Memory B cell (primary cell): ENCODE results near the gene CCDC107.
A peak's percentile ranks its signal among the peaks of the same experiment; 100 is the strongest.

ENCODE experiments used
- ATAC-seq: fragments of 150-1000 bp; cut with Tn5 transposase; 2 replicates; pipeline ENCODE4 v1.10.0; 2021; ENCODE audit warnings: low read depth, mild to moderate bottlenecking, moderate library complexity
- DNase-seq, 2 donors: peaks; one replicate each; pipeline ENCODE4 v3.0.0; 2022; ENCODE audit warnings: low spot score in 2 of 2
- H3K27ac Mint-ChIP-seq: one replicate; pipeline ENCODE4 v1.8.0; 2022; ENCODE audit warnings: mild to moderate bottlenecking, moderate library complexity, mixed read lengths
- H3K27me3 Mint-ChIP-seq: one replicate; pipeline ENCODE4 v1.8.0; 2022; ENCODE audit warnings: mixed read lengths
- H3K36me3 Mint-ChIP-seq: one replicate; pipeline ENCODE4 v1.8.0; 2022; ENCODE audit warnings: mild to moderate bottlenecking, mixed read lengths
- H3K4me1 Mint-ChIP-seq: one replicate; pipeline ENCODE4 v1.8.0; 2022; ENCODE audit warnings: mixed read lengths
- H3K4me3 Mint-ChIP-seq: one replicate; pipeline ENCODE4 v1.8.0; 2022; ENCODE audit warnings: mild to moderate bottlenecking, moderate library complexity, mixed read lengths
- H3K9me3 Mint-ChIP-seq: one replicate; pipeline ENCODE4 v1.8.0; 2022; ENCODE audit warnings: mixed read lengths

The CCDC107 gene

GRCh38 chr9:35687972-35688557 is 30.0 kb downstream of the CCDC107 start:
- DNase-seq = no peak

DNA sequence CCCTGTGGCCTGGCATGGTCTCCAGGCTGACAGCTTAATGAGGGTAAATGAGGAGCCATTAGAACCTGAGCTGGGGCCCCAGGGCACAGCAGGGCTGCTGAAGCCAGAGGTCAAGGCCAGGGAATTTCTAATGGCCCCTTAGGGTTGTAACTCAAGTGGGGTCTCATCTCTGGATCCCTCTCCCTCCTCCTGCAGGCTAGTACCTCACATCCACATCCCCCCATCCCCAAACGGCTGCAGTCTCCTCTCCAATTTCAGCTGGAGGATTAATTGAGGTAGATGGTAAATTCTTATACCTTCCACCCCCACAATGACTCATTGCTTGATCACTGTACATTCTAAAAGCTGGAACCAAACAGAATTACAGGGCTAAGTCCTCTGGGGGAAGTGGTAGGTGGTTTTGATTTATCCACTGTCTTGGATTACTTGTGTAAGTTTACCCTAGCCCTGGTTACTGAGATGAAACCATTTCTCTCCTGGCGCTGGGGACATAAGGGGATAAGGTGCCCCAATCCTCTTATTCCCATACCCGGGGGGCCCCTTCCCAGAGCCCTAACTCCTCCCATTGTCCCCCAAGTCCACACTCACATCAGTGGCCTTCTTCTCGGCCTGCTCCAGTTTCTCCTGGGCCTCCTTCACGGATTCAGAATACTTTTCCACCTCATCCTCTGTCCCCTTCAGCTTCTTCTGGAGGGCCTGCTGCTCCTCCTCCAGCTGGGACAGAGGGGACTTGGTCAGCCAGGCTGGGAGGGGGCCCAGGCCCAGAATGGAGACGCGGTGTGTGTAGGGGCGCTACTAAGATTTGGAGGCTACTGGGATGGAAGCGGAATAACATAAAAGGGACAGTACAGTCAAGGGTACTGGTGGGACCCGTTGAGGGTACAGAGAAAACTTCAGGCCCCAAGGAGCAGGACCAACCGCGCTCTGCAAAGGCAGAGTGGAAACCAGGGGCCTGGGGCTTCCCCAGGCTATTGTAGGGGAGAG is 30.8 kb downstream of the CCDC107 start:
- peaks cover 7% of the 10 kb centered on the region for H3K4me1 Mint-ChIP-seq
- no peaks in the 10 kb centered on the region for H3K27me3 Mint-ChIP-seq
- no peak for ATAC-seq
- no peaks in the 10 kb centered on the region for H3K9me3 Mint-ChIP-seq
- no peaks in the 10 kb centered on the region for H3K36me3 Mint-ChIP-seq
- H3K4me3 Mint-ChIP-seq = peak overlapping the region; percentile 63
- no peak overlapping the region for H3K27ac Mint-ChIP-seq
- DNase-seq = no peak

More at GRCh38 chr9:35687972-35688557, 30.0 kb downstream of the CCDC107 start:
- ATAC-seq = no peak
- H3K27me3 Mint-ChIP-seq = no peaks in the 10 kb centered on the region
- H3K4me3 Mint-ChIP-seq = no peak overlapping the region
- no peaks in the 10 kb centered on the region for H3K36me3 Mint-ChIP-seq
- peaks cover 9% of the 10 kb centered on the region for H3K4me1 Mint-ChIP-seq
- no peaks in the 10 kb centered on the region for H3K9me3 Mint-ChIP-seq
- H3K27ac Mint-ChIP-seq = no peak overlapping the region

DNA sequence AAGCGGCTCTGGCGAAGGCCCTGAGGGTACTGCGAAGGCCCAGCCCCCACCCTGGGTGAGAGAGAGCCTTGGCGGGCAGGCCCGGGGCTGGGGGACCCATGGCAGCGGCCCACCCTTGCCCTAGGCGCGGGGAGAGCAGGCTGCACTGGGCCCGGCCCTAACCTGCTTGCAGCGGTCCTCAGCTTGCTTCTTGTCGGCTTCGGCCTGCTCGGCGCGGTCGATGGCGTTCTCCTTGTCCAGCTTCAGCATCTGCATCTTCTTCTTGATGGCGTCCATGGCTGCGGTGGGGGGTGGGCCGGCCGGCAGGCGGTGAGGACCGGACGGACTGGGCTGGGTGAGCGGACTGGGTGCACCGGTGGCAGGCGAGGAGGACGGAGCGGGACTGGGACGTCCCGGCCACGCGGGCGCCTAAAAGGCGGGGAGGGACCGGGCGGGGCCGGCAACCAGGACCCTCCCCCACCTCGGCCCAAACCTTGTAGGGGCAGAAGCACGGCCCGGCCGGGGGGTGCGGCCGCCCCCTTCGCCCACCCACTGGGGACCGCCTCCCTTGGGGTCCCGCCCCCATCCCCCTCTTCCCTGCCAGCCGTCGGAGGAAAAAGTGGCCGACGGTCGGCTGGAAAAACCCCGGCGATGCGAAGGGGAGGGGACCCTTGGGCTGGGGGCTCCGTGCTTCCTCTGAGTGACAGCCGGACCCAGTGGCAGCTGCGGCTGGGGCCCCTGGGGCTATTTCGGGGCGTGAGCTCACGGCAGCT is 31.6 kb downstream of the CCDC107 start, which contains the start of gene TPM2:
Gene TPM2, minus strand, starts transcription at position 384 of the 752 bp plus-strand sequence. Its CDS starts 108 bp downstream, at position 276.
- H3K4me1 Mint-ChIP-seq = peaks cover 7% of the 10 kb centered on the region
- no peaks in the 10 kb centered on the region for H3K27me3 Mint-ChIP-seq
- DNase-seq (no peak), ATAC-seq (peak; percentile 27)
- H3K9me3 Mint-ChIP-seq = no peaks in the 10 kb centered on the region
- peak within 1 kb of the TSS; percentile 95 for H3K4me3 Mint-ChIP-seq
- no peaks in the 10 kb centered on the region for H3K36me3 Mint-ChIP-seq
- peak within 1 kb of the TSS; percentile 79 for H3K27ac Mint-ChIP-seq

DNA sequence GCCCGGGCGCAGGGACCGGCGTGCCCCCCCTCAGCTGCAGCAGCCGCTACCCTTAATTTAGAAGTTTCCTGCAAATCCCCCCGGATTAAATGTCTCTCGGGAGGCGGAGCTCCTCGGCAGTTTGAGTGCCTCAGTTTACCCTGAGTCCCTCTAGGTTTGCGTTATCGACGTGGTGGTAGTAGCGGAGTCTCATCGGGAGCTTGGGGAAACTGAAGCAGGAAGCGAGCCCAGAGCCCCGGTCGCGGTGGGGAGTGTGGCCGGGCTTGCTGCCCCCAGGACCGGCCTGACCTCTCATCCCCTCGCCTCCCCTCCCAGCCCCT is 32.2 kb downstream of the CCDC107 start:
- H3K9me3 Mint-ChIP-seq = no peaks in the 10 kb centered on the region
- H3K4me1 Mint-ChIP-seq = peaks cover 7% of the 10 kb centered on the region
- peak; percentile 17 for ATAC-seq
- no peak for DNase-seq
- no peaks in the 10 kb centered on the region for H3K27me3 Mint-ChIP-seq
- peak overlapping the region; percentile 79 for H3K4me3 Mint-ChIP-seq
- H3K36me3 Mint-ChIP-seq = no peaks in the 10 kb centered on the region
- H3K27ac Mint-ChIP-seq = no peak overlapping the region

GRCh38 chr9:35690614-35691333 is 32.7 kb downstream of the CCDC107 start:
- ATAC-seq (peak; percentile 42), DNase-seq (peak in 1 of 2 donors; percentile 20)
- Mint-ChIP-seq H3K36me3 (no peaks in the 10 kb centered on the region), H3K27ac (peak overlapping the region; percentile 79), H3K4me3 (peak overlapping the region; percentile 95), H3K9me3 (no peaks in the 10 kb centered on the region), H3K27me3 (no peaks in the 10 kb centered on the region), H3K4me1 (peaks cover 7% of the 10 kb centered on the region)

DNA sequence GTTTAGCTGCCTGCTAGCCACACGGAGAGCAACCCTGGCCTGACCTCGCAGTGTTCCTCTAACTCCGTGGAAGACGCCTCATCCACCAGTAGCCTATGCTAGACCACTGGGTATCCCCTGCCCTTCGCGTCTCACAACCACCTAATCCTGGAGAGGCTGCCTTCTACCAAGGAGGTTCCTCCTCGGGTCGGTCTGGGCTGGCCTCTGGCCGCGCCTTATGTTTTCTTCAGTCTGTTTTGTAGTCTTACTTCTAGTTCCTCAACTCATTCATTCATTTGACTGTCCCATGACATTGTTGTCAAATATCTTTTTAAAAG is 33.2 kb downstream of the CCDC107 start:
- DNase-seq (no peak), ATAC-seq (peak; percentile 43)
- no peaks in the 10 kb centered on the region for H3K27me3 Mint-ChIP-seq
- peak overlapping the region; percentile 79 for H3K27ac Mint-ChIP-seq
- H3K36me3 Mint-ChIP-seq = no peaks in the 10 kb centered on the region
- H3K4me3 Mint-ChIP-seq = peak overlapping the region; percentile 95
- H3K4me1 Mint-ChIP-seq = peaks cover 7% of the 10 kb centered on the region
- no peaks in the 10 kb centered on the region for H3K9me3 Mint-ChIP-seq

DNA sequence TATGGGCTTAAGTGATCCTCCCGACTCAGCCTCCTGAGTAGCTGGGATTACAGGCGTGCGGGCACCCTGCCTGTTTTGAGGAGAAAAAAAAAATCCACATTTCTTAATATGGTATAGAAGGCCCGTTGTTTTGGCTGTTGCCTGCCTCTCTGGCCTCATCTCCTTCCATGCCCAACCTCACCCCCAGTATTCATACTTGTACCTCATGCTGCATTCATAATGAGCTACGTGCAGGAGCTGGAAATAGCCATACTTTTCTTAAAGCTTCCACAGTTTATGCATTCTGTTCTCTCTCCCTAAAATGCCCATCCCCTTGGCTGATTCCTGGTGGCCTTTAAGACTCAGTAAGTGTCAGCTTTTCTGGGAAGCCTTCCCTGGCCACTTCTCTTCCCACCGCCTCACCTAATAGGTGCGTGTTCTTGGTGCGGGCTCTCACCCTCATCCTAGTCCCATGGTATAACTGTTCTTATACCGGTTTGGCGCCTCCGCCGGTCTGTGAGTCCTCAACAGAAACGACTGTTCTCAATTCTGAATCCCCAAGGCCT is 33.7 kb downstream of the CCDC107 start:
- H3K27ac Mint-ChIP-seq = peak overlapping the region; percentile 79
- H3K27me3 Mint-ChIP-seq = no peaks in the 10 kb centered on the region

GRCh38 chr9:35695943-35696401 is 37.9 kb downstream of the CCDC107 start:
- no peaks in the 10 kb centered on the region for H3K27me3 Mint-ChIP-seq
- peaks cover 8% of the 10 kb centered on the region for H3K4me1 Mint-ChIP-seq
- no peak for DNase-seq
- H3K4me3 Mint-ChIP-seq = no peak overlapping the region
- no peak for ATAC-seq
- peaks cover 4% of the 10 kb centered on the region for H3K36me3 Mint-ChIP-seq
- H3K27ac Mint-ChIP-seq = no peak overlapping the region
- no peaks in the 10 kb centered on the region for H3K9me3 Mint-ChIP-seq

More for the DNA sequence above, 33.7 kb downstream of the CCDC107 start:
- H3K4me1 Mint-ChIP-seq = peaks cover 13% of the 10 kb centered on the region
- DNase-seq (no peak), ATAC-seq (no peak)
- H3K9me3 Mint-ChIP-seq = no peaks in the 10 kb centered on the region
- H3K4me3 Mint-ChIP-seq = peak overlapping the region; percentile 95
- H3K36me3 Mint-ChIP-seq = no peaks in the 10 kb centered on the region

- Mint-ChIP-seq H3K36me3 (peaks cover 4% of the 10 kb centered on the region), H3K9me3 (no peaks in the 10 kb centered on the region), H3K4me3 (no peak overlapping the region), H3K27me3 (no peaks in the 10 kb centered on the region), H3K4me1 (peaks cover 6% of the 10 kb centered on the region), H3K27ac (peak overlapping the region; percentile 2)
- DNase-seq (peak; percentile 57 to 58), ATAC-seq (peak; percentile 96)
Observed at GRCh38 chr9:35696520-35697215, 38.6 kb downstream of the CCDC107 start.

DNA sequence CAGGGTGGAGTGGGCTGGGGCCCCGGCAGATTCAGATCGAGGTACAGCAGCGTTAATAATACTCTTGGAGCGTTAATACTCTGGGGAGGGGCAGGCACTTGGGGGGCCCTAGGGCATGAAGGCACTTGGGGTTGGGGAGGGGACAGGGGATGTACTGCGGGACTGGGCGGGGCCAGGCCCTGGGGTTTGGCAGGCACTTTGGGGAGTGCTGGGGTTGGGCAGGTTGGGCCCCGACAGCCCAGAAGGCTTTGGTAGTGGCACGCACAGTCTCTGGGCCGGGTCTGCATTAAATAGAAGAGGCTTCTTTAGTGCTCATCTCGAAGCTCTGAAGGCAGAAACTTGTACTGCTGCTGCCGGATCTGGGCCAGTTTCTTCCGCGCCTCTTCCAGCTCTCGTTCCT is 39.4 kb downstream of the CCDC107 start:
- Mint-ChIP-seq H3K27ac (peak overlapping the region; percentile 2), H3K4me3 (no peak overlapping the region), H3K36me3 (peaks cover 4% of the 10 kb centered on the region), H3K27me3 (no peaks in the 10 kb centered on the region), H3K9me3 (no peaks in the 10 kb centered on the region), H3K4me1 (peaks cover 6% of the 10 kb centered on the region)
- ATAC-seq (no peak), DNase-seq (no peak)

DNA sequence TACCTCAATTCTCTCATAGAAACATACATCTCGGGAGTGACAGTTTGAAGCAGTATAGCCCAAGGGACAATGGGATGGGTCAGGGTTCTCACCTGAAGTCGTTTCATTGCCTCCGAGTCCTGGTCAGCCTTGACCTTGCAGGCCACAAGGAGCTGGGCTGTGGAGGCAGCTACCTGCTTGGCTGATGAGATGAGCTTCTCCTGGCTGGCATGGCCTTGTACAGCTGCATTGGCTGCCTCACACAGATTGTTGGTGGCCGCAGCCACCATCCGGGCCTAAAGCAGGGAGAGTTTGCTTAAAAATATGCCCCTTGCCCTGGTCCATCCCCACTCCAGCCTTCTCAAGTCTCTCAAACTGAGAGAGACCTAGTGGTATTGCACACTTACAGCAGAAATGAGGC is 40.1 kb downstream of the CCDC107 start:
- DNase-seq (no peak), ATAC-seq (no peak)
- H3K4me1 Mint-ChIP-seq = peaks cover 6% of the 10 kb centered on the region
- no peaks in the 10 kb centered on the region for H3K27me3 Mint-ChIP-seq
- H3K9me3 Mint-ChIP-seq = no peaks in the 10 kb centered on the region
- peaks cover 11% of the 10 kb centered on the region for H3K36me3 Mint-ChIP-seq
- H3K4me3 Mint-ChIP-seq = no peak overlapping the region
- no peak overlapping the region for H3K27ac Mint-ChIP-seq

GRCh38 chr9:35700031-35700430 is 41.9 kb downstream of the CCDC107 start:
- Mint-ChIP-seq H3K36me3 (peaks cover 23% of the 10 kb centered on the region), H3K4me1 (peaks cover 6% of the 10 kb centered on the region), H3K27me3 (no peaks in the 10 kb centered on the region), H3K4me3 (no peak overlapping the region), H3K9me3 (no peaks in the 10 kb centered on the region), H3K27ac (no peak overlapping the region)
- ATAC-seq (no peak), DNase-seq (no peak)

DNA sequence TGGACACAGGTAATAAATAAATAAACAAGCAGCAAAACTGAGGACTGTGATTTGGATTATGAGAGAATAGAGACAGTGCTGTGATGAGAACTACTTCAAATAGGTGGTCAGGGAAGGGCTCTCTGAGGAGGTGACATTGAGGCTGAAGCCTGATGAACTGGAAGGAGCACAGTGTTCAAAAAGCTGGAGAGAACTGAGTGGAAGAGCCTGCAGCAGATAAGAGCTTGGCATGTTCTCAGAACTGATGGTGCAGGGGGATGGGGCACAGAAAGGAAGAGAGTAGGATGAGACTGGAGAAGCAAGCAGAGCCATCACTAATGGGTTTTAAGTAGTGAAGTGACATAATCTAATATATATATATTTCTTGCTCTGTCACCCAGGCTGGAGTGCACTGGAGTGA is 42.9 kb downstream of the CCDC107 start:
- H3K36me3 Mint-ChIP-seq = peaks cover 24% of the 10 kb centered on the region
- H3K4me3 Mint-ChIP-seq = no peak overlapping the region
- no peak for DNase-seq

More for the DNA sequence above, 42.9 kb downstream of the CCDC107 start:
- Mint-ChIP-seq H3K27ac (no peak overlapping the region), H3K9me3 (no peaks in the 10 kb centered on the region), H3K4me1 (peaks cover 6% of the 10 kb centered on the region), H3K27me3 (no peaks in the 10 kb centered on the region)
- ATAC-seq = no peak
